Measurements from ENCODE around the gene TCEAL3. TPM values are rescaled to one million over a fixed set of nuclear protein-coding genes. Genes with fewer than 3 reads are reported as not detected.

The TCEAL3 gene
- total RNA-seq, 4 donors from 2014 or later: 12.4 to 17.1 (median 14.6) TPM

GRCh38 chrX:103647630-103648029 is 39.9 kb downstream of the TCEAL3 start:
- no peak for TF ChIP-seq CTCF (IDR thresholded peaks at IDR 0.05; ENCODE audit: low read depth)

GRCh38 chrX:103651151-103651773 is 43.5 kb downstream of the TCEAL3 start:
- TF ChIP-seq CTCF (IDR thresholded peaks at IDR 0.05; ENCODE audit: low read depth): no peak

GRCh38 chrX:103656617-103657016 is 48.9 kb downstream of the TCEAL3 start:
- TF ChIP-seq CTCF (IDR thresholded peaks at IDR 0.05; ENCODE audit: low read depth): no peak

GRCh38 chrX:103658681-103659433 is 51.1 kb downstream of the TCEAL3 start:
- TF ChIP-seq CTCF (IDR thresholded peaks at IDR 0.05; ENCODE audit: low read depth): no peak

Other genes starting within 250 kb of the TCEAL3 start
- 10 to 100 TPM; 48.1 to 80.8 (median 69.6) TPM for gene BEX3, start 231.4 kb upstream of the TCEAL3 start, total RNA-seq
- gene RAB40A, start 88.5 kb upstream of the TCEAL3 start, total RNA-seq: 1 to 10 TPM in 1 of 4 donors, under 1 TPM in 3; 0.22 to 1.5 (median 0.50) TPM
- gene TCEAL4, start 22.4 kb upstream of the TCEAL3 start, total RNA-seq: 10 to 100 TPM; 43.3 to 82.1 (median 68.7) TPM
- 10 to 100 TPM; 43.7 to 71.6 (median 48.4) TPM for gene TCEAL1, start 21.0 kb downstream of the TCEAL3 start, total RNA-seq
- 100 to 1,000 TPM; 132 to 256 (median 144) TPM for gene MORF4L2, start 78.7 kb downstream of the TCEAL3 start, total RNA-seq
- gene TMEM31, start 102.9 kb downstream of the TCEAL3 start, total RNA-seq: not detected
- gene PLP1, start 168.9 kb downstream of the TCEAL3 start, total RNA-seq: 1 to 10 TPM in 3 of 4 donors, under 1 TPM in 1; 0.98 to 1.3 (median 1.2) TPM
- gene RAB9B, start 224.3 kb downstream of the TCEAL3 start, total RNA-seq: 1 to 10 TPM in 3 of 4 donors, under 1 TPM in 1; 0.85 to 2.0 (median 1.5) TPM

All from subcutaneous adipose tissue (tissue), 4 donors.